Fibroblast of the conjunctiva (primary cell): ENCODE measurements around the gene NUBPL.
A peak's percentile ranks its signal among the peaks of the same experiment; 100 is the strongest.
"Not testable (repeated sequence)": the region's sequence is repeated elsewhere in the genome, so short reads cannot be mapped to it uniquely, and the experiment has no call there.

Source experiments
- DNase-seq: peaks from one replicate; pipeline ENCODE4 v3.0.0-alpha.2; 2010; ENCODE audit warnings: low read depth

Gene NUBPL

GRCh38 chr14:31880935-31881334 is 319.7 kb downstream of the NUBPL start:
- DNase-seq = peak; percentile 47

DNA sequence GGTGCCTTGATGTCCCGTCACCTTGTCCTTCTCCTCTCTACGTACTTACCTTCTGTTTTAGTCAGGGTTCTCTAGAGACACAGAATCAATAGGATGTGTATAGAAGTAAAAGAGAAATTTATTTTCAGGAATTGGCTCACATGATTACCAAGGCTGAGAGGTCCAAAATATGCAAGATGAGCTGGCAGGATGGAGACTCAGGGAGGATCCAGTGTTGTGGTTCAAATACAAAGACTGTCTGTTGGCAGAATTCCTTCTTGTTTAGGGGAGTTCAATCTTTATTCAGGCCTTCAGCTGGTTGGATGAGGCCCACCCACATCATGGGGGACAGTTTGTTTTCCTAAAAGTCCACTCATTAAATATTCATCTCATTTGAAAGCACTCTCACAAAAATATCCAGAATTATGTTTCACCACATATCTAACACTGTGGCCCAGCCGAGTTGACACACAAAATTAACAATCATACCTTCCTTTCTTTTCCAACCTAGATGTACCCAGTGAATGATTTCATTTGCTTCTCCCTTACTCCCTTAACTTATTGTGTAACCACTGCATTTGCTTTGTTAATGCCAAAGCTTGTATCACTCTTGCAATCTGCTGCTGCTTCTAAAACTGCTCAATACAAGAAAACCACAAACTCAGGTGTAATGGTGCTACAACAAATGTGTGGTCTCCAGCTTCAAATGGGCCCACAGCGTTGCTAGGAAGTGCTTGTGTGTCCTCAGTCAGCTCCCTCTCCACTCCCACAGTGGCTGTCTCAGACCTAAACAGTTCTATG is 320.5 kb downstream of the NUBPL start:
- DNase-seq = no peak

- DNase-seq = no peak
Observed at GRCh38 chr14:31884238-31884637, 323.0 kb downstream of the NUBPL start.

DNA sequence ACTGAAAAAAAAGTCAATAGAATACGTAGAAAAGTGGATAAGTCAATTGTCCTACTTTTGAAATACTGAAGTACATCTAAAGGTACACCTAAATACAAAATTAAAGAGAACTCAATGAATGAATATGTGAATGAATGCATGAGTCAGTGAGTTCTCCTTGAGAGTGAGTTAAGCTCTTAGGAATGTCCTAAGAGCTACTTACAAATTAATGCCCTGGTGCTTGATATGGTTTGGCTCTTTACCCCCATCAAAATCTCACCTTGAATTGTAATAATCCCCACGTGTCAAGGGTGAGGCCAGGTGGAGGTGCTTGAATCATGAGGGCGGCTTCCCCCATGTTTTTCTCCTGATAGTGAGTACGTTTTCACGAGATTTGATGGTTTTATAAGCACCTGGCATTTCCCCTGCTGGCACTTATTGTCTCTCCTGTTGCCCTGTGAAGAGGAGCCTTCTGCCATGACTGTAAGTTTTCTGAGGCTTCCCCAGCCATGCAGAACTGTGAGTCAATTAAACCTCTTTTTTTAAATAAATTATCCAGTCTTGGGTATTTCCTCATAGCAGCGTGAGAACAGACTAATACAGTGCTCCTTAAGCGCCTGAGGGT is 323.7 kb downstream of the NUBPL start:
- no peak for DNase-seq

DNA sequence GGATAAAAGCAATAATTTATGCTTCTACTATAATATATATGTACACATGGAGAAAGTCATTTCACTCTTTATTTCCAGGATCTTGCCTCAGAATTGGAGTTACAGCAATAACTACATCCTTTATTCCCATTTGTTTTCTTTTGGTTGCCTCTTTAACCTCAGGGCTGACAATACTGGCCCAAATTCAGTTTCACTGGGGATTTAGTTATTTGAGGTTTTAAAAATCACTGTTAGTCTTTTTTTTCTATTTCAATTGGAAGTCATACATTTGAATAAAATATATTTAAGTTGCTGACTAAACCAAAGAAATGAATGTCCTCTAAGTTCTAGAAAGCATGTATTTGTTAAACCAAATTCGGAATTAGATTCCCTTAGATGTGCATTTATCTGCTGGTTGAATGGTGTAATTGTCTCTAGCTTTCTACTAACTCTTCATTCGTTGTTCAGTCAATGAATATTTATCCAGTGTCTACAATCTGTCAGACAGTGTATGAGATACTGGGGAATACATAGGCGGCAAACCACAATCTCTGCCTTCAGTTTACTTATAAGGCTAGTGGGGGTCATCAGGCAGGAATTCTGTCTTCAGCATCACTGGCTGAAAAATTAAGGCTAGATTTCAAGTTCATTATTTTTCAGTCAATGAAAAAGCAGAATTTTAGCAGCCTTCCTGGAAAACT is 325.1 kb downstream of the NUBPL start:
- no peak for DNase-seq

GRCh38 chr14:31887929-31888580 is 326.9 kb downstream of the NUBPL start:
- DNase-seq = no peak

- no peak for DNase-seq
Observed at GRCh38 chr14:31889297-31889696, 328.1 kb downstream of the NUBPL start.

DNA sequence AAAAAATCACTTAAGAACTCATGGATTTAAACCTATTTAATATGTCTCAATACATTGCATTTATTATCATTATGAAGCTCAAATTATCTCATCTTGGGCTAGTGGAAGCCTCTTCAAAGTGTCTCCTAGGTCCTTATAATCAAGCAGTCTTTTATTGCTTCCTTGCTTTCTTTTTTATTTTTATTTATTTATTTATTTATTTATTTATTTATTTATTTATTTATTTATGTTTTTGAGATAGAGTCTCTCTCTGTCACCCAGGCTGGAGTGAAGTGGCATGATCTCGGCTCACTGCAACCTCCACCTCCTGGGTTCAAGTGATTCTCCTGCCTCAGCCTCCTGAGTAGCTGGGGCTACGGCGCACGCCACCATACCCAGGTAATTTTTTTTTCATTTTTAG is 329.0 kb downstream of the NUBPL start:
- not testable (repeated sequence) for DNase-seq

- no peak for DNase-seq
Observed at GRCh38 chr14:31893221-31893757, 332.1 kb downstream of the NUBPL start.

- no peak for DNase-seq
Observed at GRCh38 chr14:31894351-31894750, 333.1 kb downstream of the NUBPL start.

DNA sequence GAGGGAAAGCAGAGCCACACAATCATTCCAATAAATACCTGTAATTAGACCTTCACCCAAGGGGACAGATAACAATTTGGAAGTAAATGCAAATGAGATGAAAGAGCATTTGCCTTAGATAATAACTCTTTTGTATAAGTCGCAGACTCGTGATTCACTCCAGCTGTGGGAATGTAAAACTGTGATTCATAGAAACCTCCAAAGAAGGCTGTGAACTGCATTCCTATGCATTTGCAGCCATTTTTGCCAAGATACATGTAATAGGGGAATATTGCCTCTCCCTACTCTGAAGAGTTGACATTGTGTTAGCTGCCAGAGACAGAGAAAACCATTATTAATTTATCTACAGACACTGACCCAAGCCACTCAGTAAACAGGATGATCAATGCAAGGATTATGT is 334.0 kb downstream of the NUBPL start:
- DNase-seq = peak; percentile 32

- no peak for DNase-seq
Observed at GRCh38 chr14:31895646-31896045, 334.4 kb downstream of the NUBPL start.

DNA sequence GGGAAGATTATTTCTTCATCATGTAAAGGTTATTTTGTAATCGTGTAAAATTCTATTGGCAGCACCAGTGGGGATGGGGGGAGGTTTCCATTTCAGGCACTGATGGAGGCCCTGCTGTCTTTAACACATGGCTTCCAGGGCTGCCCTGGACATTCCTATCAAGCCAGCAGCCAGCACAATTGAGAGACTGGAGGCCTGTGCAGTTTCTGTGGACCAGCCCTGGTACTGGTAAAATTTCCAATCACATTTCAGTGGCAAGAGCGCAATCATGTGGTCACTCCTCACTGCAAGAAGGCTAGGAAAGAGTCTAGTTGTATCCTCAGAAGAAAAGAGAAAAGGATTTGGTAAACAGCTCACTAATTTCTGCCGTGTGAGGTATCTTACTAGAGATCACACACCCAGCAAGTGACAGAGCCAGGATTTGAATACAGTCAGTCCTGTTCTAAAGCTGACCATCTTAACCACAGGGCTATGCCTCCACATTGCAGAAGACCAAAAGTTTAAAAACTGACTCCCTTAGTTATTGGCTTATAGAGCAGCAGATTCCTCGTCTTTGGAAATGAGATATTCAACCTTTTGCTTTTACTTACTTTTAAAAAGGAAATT is 336.5 kb downstream of the NUBPL start:
- no peak for DNase-seq

DNA sequence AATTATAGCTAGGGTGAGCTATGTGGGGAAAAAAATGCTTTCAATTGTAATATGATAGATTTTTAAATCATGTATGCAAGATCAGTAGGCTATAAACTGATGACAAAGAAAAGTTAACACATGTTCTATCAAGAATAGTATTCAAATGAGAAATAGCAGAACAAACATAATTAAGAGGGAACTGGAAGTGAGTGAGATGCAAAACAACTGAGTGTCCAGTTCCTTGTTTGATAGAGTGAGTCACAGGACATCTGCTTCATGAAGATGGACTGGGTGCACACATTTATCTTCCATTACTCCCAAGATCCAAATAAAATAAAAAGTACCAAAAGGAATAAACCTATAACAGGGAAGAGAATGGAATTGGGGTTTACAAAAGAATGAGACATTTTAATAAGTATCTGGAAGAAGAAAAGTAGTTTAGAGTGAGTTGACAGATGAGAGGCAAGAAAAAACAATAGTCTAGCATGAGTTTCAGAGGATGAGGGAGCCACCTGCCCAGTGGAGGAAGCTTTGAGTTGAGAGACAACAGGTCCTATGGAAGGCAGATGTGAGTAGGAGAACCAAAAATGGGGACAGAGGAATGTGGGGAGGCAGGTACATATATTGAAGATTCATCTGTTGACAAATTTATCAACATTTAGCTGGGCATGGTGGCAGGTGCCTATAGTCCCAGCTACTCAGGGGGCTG is 337.8 kb downstream of the NUBPL start:
- DNase-seq = no peak

DNA sequence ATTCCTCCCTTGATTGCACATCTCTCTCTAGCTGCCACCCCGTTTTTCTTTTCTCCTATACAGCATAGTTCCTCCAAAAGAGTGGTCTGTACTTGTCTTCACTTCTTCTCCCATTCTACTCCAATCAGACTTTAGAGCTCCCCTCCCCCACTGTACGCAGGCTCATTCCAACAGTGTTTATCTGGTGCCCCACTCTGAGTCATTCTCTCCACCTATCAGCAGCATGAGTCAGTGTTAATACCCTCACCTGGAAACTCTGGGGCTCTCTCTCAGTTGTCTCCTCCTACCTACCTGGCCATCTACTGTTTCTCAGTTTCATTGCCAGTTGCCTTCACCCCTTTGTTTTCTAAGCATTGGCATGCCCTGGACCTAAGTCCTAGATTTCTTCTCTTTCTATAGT is 340.8 kb downstream of the NUBPL start:
- DNase-seq = no peak

GRCh38 chr14:31902945-31903646 is 341.9 kb downstream of the NUBPL start:
- DNase-seq = no peak

DNA sequence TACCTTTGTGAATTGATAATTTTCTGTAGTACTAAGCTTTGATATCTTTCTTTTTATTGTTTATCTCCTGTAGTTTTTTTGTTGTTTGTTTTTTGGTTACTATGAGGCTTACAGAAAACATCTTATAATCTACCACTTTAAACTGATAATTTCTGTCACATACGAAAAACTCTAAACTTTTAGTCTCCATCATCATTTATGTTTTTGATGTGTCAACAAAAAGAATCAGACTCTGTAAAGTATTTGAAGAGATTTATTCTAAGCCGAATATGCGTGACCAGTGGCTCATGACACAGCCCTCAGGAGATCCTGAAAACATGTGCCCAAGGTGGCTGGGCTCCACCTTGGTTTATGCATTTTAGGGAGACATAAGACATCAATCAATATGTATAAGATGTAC is 348.8 kb downstream of the NUBPL start:
- no peak for DNase-seq
